Ovary (tissue), 9 donors: ENCODE measurements around the gene BAZ2B. TPM values are rescaled to one million over a fixed set of nuclear protein-coding genes. Genes with fewer than 3 reads are reported as not detected.

ENCODE experiments used
- DNase-seq, 5 donors: peaks; one replicate each; pipeline ENCODE4 v3.0.0-alpha.2; 2019 to 2020
- H3K27ac ChIP-seq, 2 donors: fragments of 200-600 bp; one replicate each; pipeline versions ENCODE4 v1.5.1 to v1.8.0; 2019 to 2022
- H3K27me3 ChIP-seq: fragments of 200-600 bp; one replicate; pipeline ENCODE4 v1.8.0; 2022
- H3K36me3 ChIP-seq: fragments of 200-600 bp; sonication (generic); one replicate; pipeline ENCODE4 v1.5.1; 2019
- H3K4me1 ChIP-seq: one replicate; pipeline ENCODE4 v1.8.1; 2013; ENCODE audit warnings: mild to moderate bottlenecking, moderate library complexity; ENCODE audit not compliant: insufficient read depth
- H3K4me3 ChIP-seq: fragments of 200-600 bp; sonication (generic); one replicate; pipeline ENCODE4 v1.5.1; 2017
- H3K9me3 ChIP-seq, 2 donors: fragments of 200-600 bp in 1 of 2; sonication (generic) in 1 of 2; one replicate each; pipeline versions ENCODE4 v1.5.1 to v1.8.1; 2013 to 2019; ENCODE audit warnings: mild to moderate bottlenecking in 1 of 2, moderate library complexity in 1 of 2
- EP300 ChIP-seq: sonication (generic); formaldehyde crosslinking; IDR thresholded peaks from one replicate; pipeline ENCODE4 v1.6.1; 2017; ENCODE audit warnings: antibody characterized with exemption
- POLR2A ChIP-seq: fragments of 450-650 bp; IDR thresholded peaks from one replicate; pipeline ENCODE4 v1.6.1; 2017; ENCODE audit warnings: antibody characterized with exemption, mild to moderate bottlenecking, moderate library complexity
- WGBS, 3 donors: extraction: QIAGEN DNeasy Blood & Tissue Kit in 1 of 3; methylation state at CpG; one replicate each; pipeline versions ENCODE4 v1.1.5 to v1.1.7; 2013 to 2017; 5-methylcytosine and 5-hydroxymethylcytosine counted together
- intact Hi-C, 4 donors: fragments of 100-400 bp; cut with DNase I; formaldehyde crosslinking; loops; one replicate each; pipeline versions ENCODE4 v1.11.0 to v1.15.1; 2022 to 2023
- polyA plus RNA-seq, 2 donors: library from polyadenylated mRNA; stranded (reverse); fragments of 200-250 nt in 1 of 2; fragments of 350-450 nt in 1 of 2; fragmentation: Illumina TruSeq in 1 of 2; extraction: RNeasy Lipid Tissue Mini Kit (QIAGEN cat#74804) in 1 of 2; gene quantifications; one replicate each; pipeline ENCODE4 v1.2.3, GENCODE V29; 2013 to 2014
- total RNA-seq, 7 donors: library from RNA; depleted of rRNA in 2 of 7; stranded (reverse); fragments of >200 nt in 2 of 7; fragmentation: NEBNext Ultra II Directional in 3 of 7; extraction: Animal tissue kit (Norgen Biotek cat#: 25700) in 3 of 7; gene quantifications; one replicate each; pipeline versions ENCODE4 v1.1.0 to v1.2.4, GENCODE V29; 2016 to 2023
- TF ChIP-seq, protein P1 (sequence below), 3 donors: fragments of 450-650 bp in 2 of 3; fragments of 200-600 bp in 1 of 3; IDR thresholded peaks; one replicate each; pipeline versions ENCODE4 v1.5.1 to v1.8.0; 2016 to 2022; ENCODE audit warnings: antibody characterized with exemption in 3 of 3, mild to moderate bottlenecking in 1 of 3
- donor health status: DM: no; HTN: no; CAD: no; lungs with moderate emphysema.
- donor health status: DM: no; HTN: no; CAD: no.
- donor health status: Bipolar disorder and iron deficiency.
- donor health status: DM: yes; HTN: yes; CAD: no.
- donor health status: DM: no; HTN: no; CAD: no.
- donor health status: DM: yes; HTN: yes; CAD: no.

Gene BAZ2B
- total and polyA plus RNA-seq, 9 donors = 31.8 to 131 (median 99.4) TPM

- no peaks in the 10 kb centered on the region for H3K27me3 ChIP-seq
- H3K36me3 ChIP-seq = no peaks in the 10 kb centered on the region
- no peak overlapping the region for H3K27ac ChIP-seq
- 84 to 96% (median 90%) methylated on average over 4 of the region's 4 CpGs for WGBS, 3 donors
- TF ChIP-seq EP300 (no peak), POLR2A (no peak)
- TF ChIP-seq, protein P1, sequence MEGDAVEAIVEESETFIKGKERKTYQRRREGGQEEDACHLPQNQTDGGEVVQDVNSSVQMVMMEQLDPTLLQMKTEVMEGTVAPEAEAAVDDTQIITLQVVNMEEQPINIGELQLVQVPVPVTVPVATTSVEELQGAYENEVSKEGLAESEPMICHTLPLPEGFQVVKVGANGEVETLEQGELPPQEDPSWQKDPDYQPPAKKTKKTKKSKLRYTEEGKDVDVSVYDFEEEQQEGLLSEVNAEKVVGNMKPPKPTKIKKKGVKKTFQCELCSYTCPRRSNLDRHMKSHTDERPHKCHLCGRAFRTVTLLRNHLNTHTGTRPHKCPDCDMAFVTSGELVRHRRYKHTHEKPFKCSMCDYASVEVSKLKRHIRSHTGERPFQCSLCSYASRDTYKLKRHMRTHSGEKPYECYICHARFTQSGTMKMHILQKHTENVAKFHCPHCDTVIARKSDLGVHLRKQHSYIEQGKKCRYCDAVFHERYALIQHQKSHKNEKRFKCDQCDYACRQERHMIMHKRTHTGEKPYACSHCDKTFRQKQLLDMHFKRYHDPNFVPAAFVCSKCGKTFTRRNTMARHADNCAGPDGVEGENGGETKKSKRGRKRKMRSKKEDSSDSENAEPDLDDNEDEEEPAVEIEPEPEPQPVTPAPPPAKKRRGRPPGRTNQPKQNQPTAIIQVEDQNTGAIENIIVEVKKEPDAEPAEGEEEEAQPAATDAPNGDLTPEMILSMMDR (IDR thresholded peaks at IDR 0.05) = no peak
- H3K4me1 ChIP-seq = no peaks in the 10 kb centered on the region
- H3K4me3 ChIP-seq = no peak overlapping the region
- DNase-seq = no peak
- intact Hi-C loops = no loop called here
- H3K9me3 ChIP-seq = no peaks in the 10 kb centered on the region
Observed at GRCh38 chr2:159555651-159556392, 60.5 kb downstream of the BAZ2B start.

GRCh38 chr2:159553727-159554126, 62.6 kb downstream of the BAZ2B start:
- Histone ChIP-seq H3K4me3 (no peak overlapping the region), H3K27me3 (no peaks in the 10 kb centered on the region), H3K4me1 (no peaks in the 10 kb centered on the region), H3K27ac (no peak overlapping the region), H3K36me3 (no peaks in the 10 kb centered on the region), H3K9me3 (no peaks in the 10 kb centered on the region)
- WGBS, 3 donors = 69 to 92% (median 86%) methylated on average over 1 of the region's 1 CpG
- intact Hi-C loops = no loop called here
- TF ChIP-seq EP300 (no peak), POLR2A (no peak)
- TF ChIP-seq, protein P1 (IDR thresholded peaks at IDR 0.05) = no peak
- DNase-seq = no peak

DNA sequence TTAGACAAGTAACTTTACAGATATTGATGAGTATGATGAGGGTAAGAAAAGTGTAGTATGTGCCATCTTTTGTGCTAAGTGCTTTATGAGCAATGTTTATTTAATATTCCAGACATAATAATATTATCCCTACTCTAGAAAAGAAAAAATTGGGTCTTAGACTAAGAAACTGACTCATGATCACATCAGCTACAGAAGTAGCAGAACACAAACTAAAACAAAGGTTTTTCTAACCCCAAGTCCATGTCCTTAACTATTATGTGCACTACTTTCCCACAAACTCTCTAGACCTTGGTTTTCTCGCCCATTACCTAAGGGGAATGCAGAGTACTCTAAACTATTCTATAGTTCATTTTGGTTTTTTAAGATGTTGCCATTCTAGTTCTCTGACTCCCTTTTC, 64.5 kb downstream of the BAZ2B start:
- Histone ChIP-seq H3K4me1 (no peaks in the 10 kb centered on the region), H3K4me3 (no peak overlapping the region), H3K27ac (no peak overlapping the region), H3K9me3 (no peaks in the 10 kb centered on the region), H3K36me3 (no peaks in the 10 kb centered on the region), H3K27me3 (no peaks in the 10 kb centered on the region)
- no peak for TF ChIP-seq EP300
- WGBS, 3 donors = 95 to 98% (median 96%) methylated on average over 1 of the region's 1 CpG
- no peak for DNase-seq
- intact Hi-C loops = no loop called here

DNA sequence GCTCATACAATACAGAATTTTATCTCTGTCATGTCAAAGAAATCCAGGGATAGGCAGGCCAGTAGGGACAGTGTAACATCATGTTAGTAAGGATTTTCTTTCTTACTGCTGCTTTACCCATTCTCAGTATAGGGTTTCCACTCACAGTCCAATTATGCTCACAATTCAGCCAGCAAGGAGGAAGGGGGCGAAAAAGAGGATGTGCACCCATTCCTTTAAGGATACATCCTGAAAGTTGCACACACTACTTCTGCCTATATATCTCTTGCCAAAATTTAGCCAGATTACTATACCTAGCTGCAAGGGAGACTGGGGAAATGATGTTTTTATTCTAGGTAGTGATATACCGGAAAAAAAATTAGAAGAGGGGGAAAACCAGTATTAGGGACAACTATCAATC, 66.1 kb downstream of the BAZ2B start:
- 90 to 98% (median 97%) methylated on average over 2 of the region's 2 CpGs for WGBS, 3 donors
- no peaks in the 10 kb centered on the region for H3K27me3 ChIP-seq
- TF ChIP-seq POLR2A = no peak
- no peak for TF ChIP-seq EP300
- TF ChIP-seq, protein P1 (IDR thresholded peaks at IDR 0.05) = no peak
- H3K9me3 ChIP-seq = no peaks in the 10 kb centered on the region
- H3K4me3 ChIP-seq = no peak overlapping the region
- no peak overlapping the region for H3K27ac ChIP-seq
- H3K36me3 ChIP-seq = no peaks in the 10 kb centered on the region
- H3K4me1 ChIP-seq = no peaks in the 10 kb centered on the region
- no peak for DNase-seq
- intact Hi-C loops = no loop called here

- Histone ChIP-seq H3K4me1 (no peaks in the 10 kb centered on the region), H3K4me3 (no peak overlapping the region), H3K9me3 (no peaks in the 10 kb centered on the region), H3K36me3 (no peaks in the 10 kb centered on the region), H3K27me3 (no peaks in the 10 kb centered on the region), H3K27ac (no peak overlapping the region)
- intact Hi-C loops = no loop called here
- DNase-seq = no peak
- no peak for TF ChIP-seq POLR2A
- TF ChIP-seq, protein P1 (IDR thresholded peaks at IDR 0.05) = no peak
- no peak for TF ChIP-seq EP300
- 83 to 90% (median 90%) methylated on average over 6 of the region's 6 CpGs for WGBS, 3 donors
Observed at GRCh38 chr2:159549234-159549633, 67.1 kb downstream of the BAZ2B start.
